HepG2 (cell line): ENCODE results near the gene NFATC3. TPM values are rescaled to one million over a fixed set of nuclear protein-coding genes. Genes with fewer than 3 reads are reported as not detected.

ENCODE experiments used
- AGO1 ChIP-seq: fragments of 200-400 bp; formaldehyde crosslinking; IDR thresholded peaks from 2 replicates; pipeline ENCODE4 v1.6.1; 2017; ENCODE audit warnings: mild to moderate bottlenecking, low read depth, low read length, moderate library complexity; ENCODE audit not compliant: poor library complexity, severe bottlenecking
- CREM ChIP-seq, 2 experiments: sonication (generic) in 1 of 2; formaldehyde crosslinking in 1 of 2; IDR thresholded peaks; 2 replicates each; pipeline versions ENCODE4 v1.4.0 to v1.6.1; 2016 to 2020; ENCODE audit warnings: antibody characterized with exemption in 1 of 2, mild to moderate bottlenecking in 1 of 2, missing genetic modification reagents in 1 of 2
- DNMT3B ChIP-seq: conservative IDR thresholded peaks from 2 replicates; pipeline ENCODE4 v1.6.1; 2016; ENCODE audit warnings: missing biosample characterization, control low read depth
- EED ChIP-seq: sonication (generic); formaldehyde crosslinking; IDR thresholded peaks from 2 replicates; pipeline ENCODE4 v1.5.0; 2020; ENCODE audit warnings: mild to moderate bottlenecking, missing genetic modification reagents
- FOSL1 ChIP-seq: sonication (generic); formaldehyde crosslinking; IDR thresholded peaks from 2 replicates; pipeline ENCODE4 v1.9.0; 2021; ENCODE audit warnings: missing genetic modification reagents, borderline replicate concordance
- FOXP1 ChIP-seq, 2 experiments: fragments of 450-650 bp in 1 of 2; IDR thresholded peaks; 2 replicates each; pipeline ENCODE4 v1.6.1; 2017 to 2018; ENCODE audit warnings: antibody characterized with exemption in 1 of 2
- GZF1 ChIP-seq: sonication (generic); formaldehyde crosslinking; IDR thresholded peaks from 2 replicates; pipeline ENCODE4 v1.5.1; 2020; ENCODE audit warnings: mild to moderate bottlenecking, missing genetic modification reagents
- JUND ChIP-seq: sonication (generic); formaldehyde crosslinking; IDR thresholded peaks from 2 replicates; pipeline ENCODE4 v1.8.0; 2022; ENCODE audit warnings: mild to moderate bottlenecking, missing genetic modification reagents
- MTF2 ChIP-seq: sonication (generic); formaldehyde crosslinking; IDR thresholded peaks from 2 replicates; pipeline ENCODE4 v1.5.0; 2020; ENCODE audit warnings: missing genetic modification reagents, borderline replicate concordance
- MYNN ChIP-seq: sonication (generic); formaldehyde crosslinking; IDR thresholded peaks from 2 replicates; pipeline ENCODE4 v1.4.0; 2020; ENCODE audit warnings: mild to moderate bottlenecking, low read depth, missing genetic modification reagents
- TCF12 ChIP-seq, 2 experiments: fragments of 450-650 bp in 1 of 2; sonication (generic) in 1 of 2; formaldehyde crosslinking in 1 of 2; IDR thresholded peaks; 2 replicates each; pipeline versions ENCODE4 v1.6.1 to v1.8.0; 2017 to 2022; ENCODE audit warnings: antibody characterized with exemption in 1 of 2, mild to moderate bottlenecking in 1 of 2, missing genetic modification reagents in 1 of 2, moderate library complexity in 1 of 2
- THAP11 ChIP-seq: IDR thresholded peaks from 2 replicates; pipeline ENCODE4 v1.6.1; 2016; ENCODE audit warnings: missing biosample characterization, missing genetic modification reagents
- ZFP36L2 ChIP-seq: sonication (generic); formaldehyde crosslinking; IDR thresholded peaks from 2 replicates; pipeline ENCODE4 v1.4.0; 2020; ENCODE audit warnings: missing genetic modification reagents
- ZMYM2 ChIP-seq: sonication (generic); formaldehyde crosslinking; IDR thresholded peaks from 2 replicates; pipeline ENCODE4 v1.8.0; 2022; ENCODE audit warnings: mild to moderate bottlenecking, missing genetic modification reagents
- ZNF660 ChIP-seq: sonication (generic); formaldehyde crosslinking; IDR thresholded peaks from 2 replicates; pipeline ENCODE4 v1.5.1; 2020; ENCODE audit warnings: mild to moderate bottlenecking, low read depth, missing genetic modification reagents, borderline replicate concordance
- ZNF780A ChIP-seq: sonication (generic); formaldehyde crosslinking; IDR thresholded peaks from 2 replicates; pipeline ENCODE4 v1.8.0; 2022; ENCODE audit warnings: mild to moderate bottlenecking, missing genetic modification reagents, moderate library complexity
- ZNF878 ChIP-seq: sonication (generic); formaldehyde crosslinking; IDR thresholded peaks from 2 replicates; pipeline ENCODE4 v1.8.1; 2023; ENCODE audit warnings: mild to moderate bottlenecking, missing genetic modification reagents, moderate library complexity
- ZNF879 ChIP-seq: sonication (generic); formaldehyde crosslinking; IDR thresholded peaks from 2 replicates; pipeline ENCODE4 v1.8.1; 2023; ENCODE audit warnings: missing genetic modification reagents
- ZSCAN9 ChIP-seq: IDR thresholded peaks from 2 replicates; pipeline ENCODE4 v1.6.1; 2016; ENCODE audit warnings: borderline replicate concordance
- polyA plus RNA-seq, 8 experiments: library from polyadenylated mRNA; depleted of rRNA in 3 of 8; stranded (reverse) in 7 of 8; unstranded in 1 of 8; fragments of >200 nt; fragmentation: Illumina TruSeq in 4 of 8; extraction: Trizol in 4 of 8; gene quantifications; 2 replicates each; pipeline versions ENCODE4 v1.2.1 to v1.2.3, GENCODE V29; 2011 to 2016; ENCODE audit warnings: low read depth in 4 of 8, missing spikeins in 1 of 8, mixed read lengths in 1 of 8; ENCODE audit not compliant: insufficient read depth in 1 of 8
- total RNA-seq, 5 experiments: library from RNA; depleted of rRNA; stranded (reverse); fragments of >200 nt; fragmentation: Illumina TruSeq; extraction: Trizol; gene quantifications; 2 replicates each; pipeline ENCODE4 v1.2.3, GENCODE V29; 2016; ENCODE audit warnings: low read depth in 1 of 5
- TF ChIP-seq, protein P1 (sequence below): IDR thresholded peaks from 2 replicates; pipeline ENCODE4 v1.6.1; 2016
- TF ChIP-seq, protein P2 (sequence below): sonication (generic); formaldehyde crosslinking; IDR thresholded peaks from 2 replicates; pipeline ENCODE4 v1.4.0; 2020; ENCODE audit warnings: missing genetic modification reagents
- TF ChIP-seq, protein P3 (sequence below), 2 experiments: sonication (generic) in 1 of 2; formaldehyde crosslinking in 1 of 2; IDR thresholded peaks; 2 replicates each; pipeline versions ENCODE4 v1.4.0 to v1.6.1; 2018 to 2020; ENCODE audit warnings: missing genetic modification reagents in 2 of 2, borderline replicate concordance in 1 of 2, low read depth in 1 of 2, mild to moderate bottlenecking in 1 of 2, missing biosample characterization in 1 of 2

NFATC3 gene
- total and polyA plus RNA-seq, 2 of the 13 experiments (the other 11 are each of a cell fraction or from before 2014, with no cell fraction given): 52.6 to 62.7 TPM

DNA sequence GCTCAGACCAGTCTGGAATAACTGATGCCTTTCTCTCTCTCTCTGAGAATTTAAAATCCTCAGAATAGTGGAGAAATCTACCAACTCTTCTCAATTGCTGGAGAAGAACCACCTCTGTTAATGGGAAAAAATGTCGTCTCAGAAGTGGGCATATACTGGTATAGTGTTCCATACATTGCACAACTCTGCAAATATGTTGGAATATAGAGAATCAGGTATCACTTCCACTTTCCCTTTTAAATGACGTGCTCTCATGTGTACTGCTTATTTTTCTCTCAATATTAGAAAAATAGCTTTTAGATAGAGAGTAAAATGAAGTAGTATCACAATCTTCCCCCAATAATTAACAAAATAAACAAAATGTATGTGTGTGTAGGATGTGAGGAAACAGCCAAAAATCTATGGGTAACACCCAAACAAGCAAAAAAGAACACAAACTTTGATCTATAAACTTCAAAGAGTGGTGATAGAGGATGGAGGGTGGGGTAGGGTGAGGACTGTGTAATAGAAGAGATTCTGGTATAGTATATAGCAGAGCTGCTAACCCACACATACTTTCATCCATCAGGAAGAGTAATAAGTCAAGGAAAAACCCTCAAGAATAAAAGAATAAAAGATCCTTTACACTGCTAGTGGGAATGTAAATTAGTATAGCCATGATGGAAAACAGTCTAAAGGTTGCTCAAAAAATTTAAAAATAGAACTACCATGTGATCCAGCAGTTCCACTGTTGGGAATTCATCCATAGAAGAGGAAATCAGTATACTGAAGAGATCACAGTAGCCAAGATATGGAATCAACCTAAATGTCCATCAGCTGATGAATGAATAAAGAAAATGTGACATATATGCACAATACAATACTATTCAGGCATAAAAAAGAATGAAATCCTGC, 46.9 kb downstream of the NFATC3 start (continued):
- TF ChIP-seq MYNN (CRISPR knock-in tag) (no peak), EED (no peak), FOXP1 (IDR thresholded peaks at IDR 0.05) (no peak), FOXP1 (CRISPR knock-in tag; IDR thresholded peaks at IDR 0.05) (peak; percentile 41; the same call in 1 of the 2 replicates), FOSL1 (CRISPR knock-in tag) (no peak), ZNF879 (CRISPR knock-in tag) (no peak), ZFP36L2 (CRISPR knock-in tag) (no peak), THAP11 (0 out of 2 replicates have a peak, but pooled peaks have one; percentile 8), MTF2 (no peak), JUND (no peak), GZF1 (no peak), ZNF780A (CRISPR knock-in tag) (no peak), ZNF660 (CRISPR knock-in tag) (no peak), ZMYM2 (no peak), TCF12 (IDR thresholded peaks at IDR 0.05) (no peak), TCF12 (CRISPR knock-in tag; IDR thresholded peaks at IDR 0.05) (no peak), ZSCAN9 (no peak), ZNF878 (CRISPR knock-in tag) (no peak), AGO1 (no peak), CREM (IDR thresholded peaks at IDR 0.05) (peak; percentile 28; the same call in 1 of the 2 replicates), CREM (CRISPR knock-in tag; IDR thresholded peaks at IDR 0.05) (no peak), DNMT3B (CRISPR knock-in tag) (no peak)
- TF ChIP-seq, protein P1, sequence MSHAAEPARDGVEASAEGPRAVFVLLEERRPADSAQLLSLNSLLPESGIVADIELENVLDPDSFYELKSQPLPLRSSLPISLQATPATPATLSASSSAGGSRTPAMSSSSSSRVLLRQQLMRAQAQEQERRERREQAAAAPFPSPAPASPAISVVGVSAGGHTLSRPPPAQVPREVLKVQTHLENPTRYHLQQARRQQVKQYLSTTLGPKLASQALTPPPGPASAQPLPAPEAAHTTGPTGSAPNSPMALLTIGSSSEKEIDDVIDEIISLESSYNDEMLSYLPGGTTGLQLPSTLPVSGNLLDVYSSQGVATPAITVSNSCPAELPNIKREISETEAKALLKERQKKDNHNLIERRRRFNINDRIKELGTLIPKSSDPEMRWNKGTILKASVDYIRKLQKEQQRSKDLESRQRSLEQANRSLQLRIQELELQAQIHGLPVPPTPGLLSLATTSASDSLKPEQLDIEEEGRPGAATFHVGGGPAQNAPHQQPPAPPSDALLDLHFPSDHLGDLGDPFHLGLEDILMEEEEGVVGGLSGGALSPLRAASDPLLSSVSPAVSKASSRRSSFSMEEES (CRISPR knock-in tag): no peak
- TF ChIP-seq, protein P2, sequence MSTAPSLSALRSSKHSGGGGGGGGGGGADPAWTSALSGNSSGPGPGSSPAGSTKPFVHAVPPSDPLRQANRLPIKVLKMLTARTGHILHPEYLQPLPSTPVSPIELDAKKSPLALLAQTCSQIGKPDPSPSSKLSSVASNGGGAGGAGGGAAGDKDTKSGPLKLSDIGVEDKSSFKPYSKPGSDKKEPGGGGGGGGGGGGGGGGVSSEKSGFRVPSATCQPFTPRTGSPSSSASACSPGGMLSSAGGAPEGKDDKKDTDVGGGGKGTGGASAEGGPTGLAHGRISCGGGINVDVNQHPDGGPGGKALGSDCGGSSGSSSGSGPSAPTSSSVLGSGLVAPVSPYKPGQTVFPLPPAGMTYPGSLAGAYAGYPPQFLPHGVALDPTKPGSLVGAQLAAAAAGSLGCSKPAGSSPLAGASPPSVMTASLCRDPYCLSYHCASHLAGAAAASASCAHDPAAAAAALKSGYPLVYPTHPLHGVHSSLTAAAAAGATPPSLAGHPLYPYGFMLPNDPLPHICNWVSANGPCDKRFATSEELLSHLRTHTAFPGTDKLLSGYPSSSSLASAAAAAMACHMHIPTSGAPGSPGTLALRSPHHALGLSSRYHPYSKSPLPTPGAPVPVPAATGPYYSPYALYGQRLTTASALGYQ: 0 out of 2 replicates have a peak, but pooled peaks have one; percentile 31
- TF ChIP-seq, protein P3, sequence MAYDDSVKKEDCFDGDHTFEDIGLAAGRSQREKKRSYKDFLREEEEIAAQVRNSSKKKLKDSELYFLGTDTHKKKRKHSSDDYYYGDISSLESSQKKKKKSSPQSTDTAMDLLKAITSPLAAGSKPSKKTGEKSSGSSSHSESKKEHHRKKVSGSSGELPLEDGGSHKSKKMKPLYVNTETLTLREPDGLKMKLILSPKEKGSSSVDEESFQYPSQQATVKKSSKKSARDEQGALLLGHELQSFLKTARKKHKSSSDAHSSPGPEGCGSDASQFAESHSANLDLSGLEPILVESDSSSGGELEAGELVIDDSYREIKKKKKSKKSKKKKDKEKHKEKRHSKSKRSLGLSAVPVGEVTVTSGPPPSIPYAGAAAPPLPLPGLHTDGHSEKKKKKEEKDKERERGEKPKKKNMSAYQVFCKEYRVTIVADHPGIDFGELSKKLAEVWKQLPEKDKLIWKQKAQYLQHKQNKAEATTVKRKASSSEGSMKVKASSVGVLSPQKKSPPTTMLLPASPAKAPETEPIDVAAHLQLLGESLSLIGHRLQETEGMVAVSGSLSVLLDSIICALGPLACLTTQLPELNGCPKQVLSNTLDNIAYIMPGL (CRISPR knock-in tag; IDR thresholded peaks at IDR 0.05; ENCODE audit: borderline replicate concordance in 1 of 2, low read depth in 1 of 2): no peak
